Lower lobe of right lung (tissue), 2 donors: ENCODE measurements around the gene GPR6. TPM values are rescaled to one million over a fixed set of nuclear protein-coding genes. Genes with fewer than 3 reads are reported as not detected.

Experiments used
- ATAC-seq, 2 donors: fragments of 200-7000 bp; cut with Tn5 transposase; one replicate each; pipeline ENCODE4 v1.9.1; 2020 to 2022; ENCODE audit warnings: mild to moderate bottlenecking in 2 of 2, moderate library complexity in 2 of 2
- DNase-seq: peaks from one replicate; pipeline ENCODE4 v3.0.0-alpha.2; 2020
- H3K27ac ChIP-seq: fragments of 200-600 bp; one replicate; pipeline ENCODE4 v1.8.0; 2022
- H3K27me3 ChIP-seq: fragments of 200-600 bp; one replicate; pipeline ENCODE4 v1.8.0; 2022; ENCODE audit warnings: low read depth
- H3K36me3 ChIP-seq: fragments of 200-600 bp; one replicate; pipeline ENCODE4 v1.8.0; 2022; ENCODE audit warnings: mild to moderate bottlenecking
- H3K4me1 ChIP-seq: fragments of 200-600 bp; one replicate; pipeline ENCODE4 v1.8.0; 2022
- H3K4me3 ChIP-seq: fragments of 200-600 bp; one replicate; pipeline ENCODE4 v1.8.0; 2022; ENCODE audit warnings: mild to moderate bottlenecking
- H3K9me3 ChIP-seq: fragments of 200-600 bp; one replicate; pipeline ENCODE4 v1.8.0; 2022
- intact Hi-C: fragments of 100-400 bp; cut with DNase I; formaldehyde crosslinking; loops from one replicate; pipeline ENCODE4 v1.11.0; 2022
- total RNA-seq: library from RNA; stranded (reverse); fragmentation: NEBNext Ultra II Directional; extraction: Animal tissue kit (Norgen Biotek cat#: 25700); gene quantifications from one replicate; pipeline ENCODE4 v1.2.1, GENCODE V29; 2021
- TF ChIP-seq, protein P1 (sequence below): fragments of 200-600 bp; IDR thresholded peaks from one replicate; pipeline ENCODE4 v1.8.0; 2022; ENCODE audit warnings: antibody characterized with exemption, mild to moderate bottlenecking
- donor health status: DM: no; HTN: yes; CAD: no; lungs with severe emphysema.

Gene GPR6
- total RNA-seq, 1 donor from 2014 or later, result not detected

DNA sequence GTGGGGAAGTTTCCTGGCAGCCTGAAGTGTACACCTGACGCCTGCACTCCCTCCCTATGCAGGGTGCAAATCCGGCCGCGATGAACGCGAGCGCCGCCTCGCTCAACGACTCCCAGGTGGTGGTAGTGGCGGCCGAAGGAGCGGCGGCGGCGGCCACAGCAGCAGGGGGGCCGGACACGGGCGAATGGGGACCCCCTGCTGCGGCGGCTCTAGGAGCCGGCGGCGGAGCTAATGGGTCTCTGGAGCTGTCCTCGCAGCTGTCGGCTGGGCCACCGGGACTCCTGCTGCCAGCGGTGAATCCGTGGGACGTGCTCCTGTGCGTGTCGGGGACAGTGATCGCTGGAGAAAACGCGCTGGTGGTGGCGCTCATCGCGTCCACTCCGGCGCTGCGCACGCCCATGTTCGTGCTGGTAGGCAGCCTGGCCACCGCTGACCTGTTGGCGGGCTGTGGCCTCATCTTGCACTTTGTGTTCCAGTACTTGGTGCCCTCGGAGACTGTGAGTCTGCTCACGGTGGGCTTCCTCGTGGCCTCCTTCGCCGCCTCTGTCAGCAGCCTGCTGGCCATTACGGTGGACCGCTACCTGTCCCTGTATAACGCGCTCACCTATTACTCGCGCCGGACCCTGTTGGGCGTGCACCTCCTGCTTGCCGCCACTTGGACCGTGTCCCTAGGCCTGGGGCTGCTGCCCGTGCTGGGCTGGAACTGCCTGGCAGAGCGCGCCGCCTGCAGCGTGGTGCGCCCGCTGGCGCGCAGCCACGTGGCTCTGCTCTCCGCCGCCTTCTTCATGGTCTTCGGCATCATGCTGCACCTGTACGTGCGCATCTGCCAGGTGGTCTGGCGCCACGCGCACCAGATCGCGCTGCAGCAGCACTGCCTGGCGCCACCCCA, 1.2 kb downstream of the GPR6 start:
- H3K4me1 ChIP-seq, result no peaks in the 10 kb centered on the region

DNA sequence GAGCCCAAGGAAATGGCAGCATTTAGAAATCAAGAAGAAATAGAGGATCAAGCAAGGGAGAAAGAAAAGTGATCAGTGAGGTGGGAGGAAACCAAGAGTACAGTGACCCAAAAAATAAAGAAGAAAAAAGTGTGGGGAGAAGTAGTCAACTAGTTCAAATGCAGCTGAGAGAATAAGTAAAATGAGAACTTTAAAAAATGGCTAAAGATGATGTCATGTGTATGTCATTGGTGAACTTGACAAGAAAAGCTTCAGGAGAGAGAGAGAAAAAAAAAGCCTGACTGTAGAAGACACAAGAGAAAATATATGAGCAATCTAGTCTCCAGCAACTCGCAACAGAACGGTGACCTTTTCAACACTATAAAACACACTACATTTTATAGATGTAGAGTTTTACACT, 6.3 kb downstream of the GPR6 start:
- Histone ChIP-seq H3K9me3 (no peaks in the 10 kb centered on the region), H3K27me3 (peaks cover 17% of the 10 kb centered on the region), H3K4me1 (no peaks in the 10 kb centered on the region), H3K27ac (no peak overlapping the region), H3K36me3 (no peaks in the 10 kb centered on the region), H3K4me3 (no peak overlapping the region)
- TF ChIP-seq, protein P1, sequence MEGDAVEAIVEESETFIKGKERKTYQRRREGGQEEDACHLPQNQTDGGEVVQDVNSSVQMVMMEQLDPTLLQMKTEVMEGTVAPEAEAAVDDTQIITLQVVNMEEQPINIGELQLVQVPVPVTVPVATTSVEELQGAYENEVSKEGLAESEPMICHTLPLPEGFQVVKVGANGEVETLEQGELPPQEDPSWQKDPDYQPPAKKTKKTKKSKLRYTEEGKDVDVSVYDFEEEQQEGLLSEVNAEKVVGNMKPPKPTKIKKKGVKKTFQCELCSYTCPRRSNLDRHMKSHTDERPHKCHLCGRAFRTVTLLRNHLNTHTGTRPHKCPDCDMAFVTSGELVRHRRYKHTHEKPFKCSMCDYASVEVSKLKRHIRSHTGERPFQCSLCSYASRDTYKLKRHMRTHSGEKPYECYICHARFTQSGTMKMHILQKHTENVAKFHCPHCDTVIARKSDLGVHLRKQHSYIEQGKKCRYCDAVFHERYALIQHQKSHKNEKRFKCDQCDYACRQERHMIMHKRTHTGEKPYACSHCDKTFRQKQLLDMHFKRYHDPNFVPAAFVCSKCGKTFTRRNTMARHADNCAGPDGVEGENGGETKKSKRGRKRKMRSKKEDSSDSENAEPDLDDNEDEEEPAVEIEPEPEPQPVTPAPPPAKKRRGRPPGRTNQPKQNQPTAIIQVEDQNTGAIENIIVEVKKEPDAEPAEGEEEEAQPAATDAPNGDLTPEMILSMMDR, result no peak
- DNase-seq, result no peak
- ATAC-seq, result no peak
- intact Hi-C loops, result no loop called here

More for the DNA sequence above, 1.2 kb downstream of the GPR6 start:
- ATAC-seq, result peak in 1 of 2 donors; percentile 16
- no peak overlapping the region for H3K27ac ChIP-seq
- no peaks in the 10 kb centered on the region for H3K9me3 ChIP-seq
- H3K27me3 ChIP-seq, result peaks cover 45% of the 10 kb centered on the region
- intact Hi-C loops, result no loop called here
- no peaks in the 10 kb centered on the region for H3K36me3 ChIP-seq
- no peak for DNase-seq
- TF ChIP-seq, protein P1, result no peak
- H3K4me3 ChIP-seq, result no peak overlapping the region

DNA sequence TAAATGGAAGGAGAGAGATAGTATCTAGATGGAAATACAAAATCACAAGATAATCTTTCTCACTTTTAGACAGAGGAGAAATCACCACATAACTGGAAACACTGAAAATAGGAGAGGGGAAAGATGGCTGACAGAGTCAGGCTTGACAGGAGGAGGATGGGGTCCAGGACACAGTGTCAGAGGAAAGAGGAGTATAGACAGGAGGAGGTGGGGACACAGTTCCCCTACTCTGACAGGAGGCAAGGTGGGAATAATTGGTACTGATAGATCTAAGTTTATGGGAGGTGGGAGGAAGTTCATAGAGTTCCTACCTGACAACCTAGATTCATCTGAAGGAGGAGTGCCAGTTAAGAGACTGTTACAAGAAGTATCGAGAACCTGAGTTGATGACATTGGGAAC, 9.1 kb downstream of the GPR6 start:
- no peak overlapping the region for H3K4me3 ChIP-seq
- H3K9me3 ChIP-seq, result no peaks in the 10 kb centered on the region
- H3K4me1 ChIP-seq, result no peaks in the 10 kb centered on the region
- no peak for DNase-seq
- no peak overlapping the region for H3K27ac ChIP-seq
- intact Hi-C loops, result no loop called here
- TF ChIP-seq, protein P1, result no peak
- peaks cover 5% of the 10 kb centered on the region for H3K27me3 ChIP-seq
- no peaks in the 10 kb centered on the region for H3K36me3 ChIP-seq
- no peak for ATAC-seq

DNA sequence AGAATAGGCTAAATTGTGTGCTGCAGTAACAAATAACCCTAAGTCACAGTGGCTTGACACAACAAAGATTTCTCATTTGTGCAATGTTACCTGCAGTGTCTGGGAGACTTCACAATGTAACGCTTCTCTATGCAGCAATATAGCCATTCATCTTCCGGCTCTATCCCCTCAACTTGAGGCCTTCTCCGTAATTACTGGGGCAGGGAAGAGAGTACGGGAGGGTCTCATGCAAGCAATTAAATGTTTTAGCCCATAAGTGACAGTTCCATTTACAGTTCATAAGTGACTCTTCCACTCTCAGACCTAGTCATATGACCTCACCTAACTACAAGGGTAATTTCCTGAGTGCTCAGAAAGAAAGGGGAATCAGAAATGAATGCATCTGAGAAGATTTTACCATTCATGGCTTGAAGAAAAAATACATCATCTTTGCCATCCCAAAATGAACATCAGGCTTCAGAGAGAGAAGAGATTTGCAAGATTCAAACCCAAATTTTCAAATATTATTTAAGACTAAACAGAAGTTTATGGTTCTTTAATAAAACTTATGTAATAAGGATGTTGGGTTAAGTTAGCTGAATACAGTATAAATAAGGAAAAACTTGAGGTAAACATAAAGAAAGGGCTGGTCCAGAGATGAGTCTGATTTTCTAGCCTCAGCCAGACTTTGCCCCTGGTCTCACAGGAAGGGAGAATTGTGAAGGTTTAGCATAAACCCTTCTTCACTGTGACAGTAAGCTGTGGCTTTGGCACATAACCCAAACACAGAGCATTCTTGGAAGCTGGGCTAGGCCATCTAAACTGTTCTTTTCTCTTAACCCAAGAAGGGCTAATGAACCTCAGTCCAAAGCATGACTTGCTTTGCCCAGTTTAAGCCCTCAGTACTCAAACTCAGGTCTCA, 13.3 kb downstream of the GPR6 start:
- ATAC-seq, result no peak
- no peak overlapping the region for H3K27ac ChIP-seq
- intact Hi-C loops, result no loop called here

DNA sequence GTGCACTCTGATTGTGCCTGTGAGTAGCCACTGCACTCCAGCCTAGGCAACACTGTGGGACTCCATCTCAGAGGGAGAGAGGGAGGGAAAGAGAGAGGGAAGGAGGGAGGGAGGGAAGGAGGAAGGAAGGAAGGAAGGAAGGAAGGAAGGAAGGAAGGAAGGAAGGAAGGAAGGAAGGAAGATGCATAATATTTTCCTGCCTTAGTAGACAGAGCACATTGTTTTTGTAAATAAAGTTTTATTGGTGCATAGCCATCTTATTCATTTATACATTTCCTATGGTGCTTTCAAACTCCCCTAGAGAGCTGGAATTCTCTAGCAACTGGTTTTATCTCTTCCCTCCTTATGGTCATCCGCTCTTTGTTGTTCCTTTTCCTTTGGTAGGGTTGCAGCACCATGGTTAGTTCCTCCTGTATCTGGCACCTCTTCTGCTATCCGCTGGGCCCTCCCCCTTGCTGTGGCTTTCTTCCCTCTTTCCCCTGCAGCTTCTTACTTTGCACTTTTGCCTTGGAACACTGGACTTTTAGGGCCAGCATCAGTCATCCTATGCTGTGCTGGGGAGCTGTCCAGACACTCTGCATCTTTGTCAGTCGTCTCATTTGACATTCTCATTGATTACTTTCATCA, 20.2 kb downstream of the GPR6 start:
- ATAC-seq, result no peak
- no peak overlapping the region for H3K27ac ChIP-seq
- TF ChIP-seq, protein P1, result no peak
- no peak overlapping the region for H3K4me3 ChIP-seq
- H3K27me3 ChIP-seq, result no peaks in the 10 kb centered on the region
- no peaks in the 10 kb centered on the region for H3K9me3 ChIP-seq
- no peaks in the 10 kb centered on the region for H3K36me3 ChIP-seq
- DNase-seq, result no peak
- H3K4me1 ChIP-seq, result no peaks in the 10 kb centered on the region
- intact Hi-C loops, result no loop called here

More for the DNA sequence above, 13.3 kb downstream of the GPR6 start:
- H3K9me3 ChIP-seq, result no peaks in the 10 kb centered on the region
- TF ChIP-seq, protein P1, result no peak
- H3K27me3 ChIP-seq, result no peaks in the 10 kb centered on the region
- no peak for DNase-seq
- no peaks in the 10 kb centered on the region for H3K4me1 ChIP-seq
- H3K4me3 ChIP-seq, result no peak overlapping the region
- H3K36me3 ChIP-seq, result no peaks in the 10 kb centered on the region
